GM21529 (cell line): ENCODE data around the gene PCSK5.

Source experiments
- ATAC-seq: cut with Tn5 transposase; IDR thresholded peaks from one replicate; pipeline ENCODE4 v1.9.1; 2021; ENCODE audit not compliant: unreplicated experiment

Gene PCSK5

GRCh38 chr9:76115396-76115795 lies 224.9 kb downstream of the PCSK5 start:
- ATAC-seq = no peak

GRCh38 chr9:76115982-76116646 lies 225.6 kb downstream of the PCSK5 start:
- ATAC-seq = no peak

GRCh38 chr9:76116913-76117312 lies 226.4 kb downstream of the PCSK5 start:
- no peak for ATAC-seq

GRCh38 chr9:76127637-76128036 lies 237.2 kb downstream of the PCSK5 start:
- no peak for ATAC-seq

GRCh38 chr9:76135902-76136301 lies 245.4 kb downstream of the PCSK5 start:
- no peak for ATAC-seq

- no peak for ATAC-seq
These were observed 246.5 kb downstream of the PCSK5 start for GRCh38 chr9:76136986-76137385.

GRCh38 chr9:76137931-76138330 lies 247.5 kb downstream of the PCSK5 start:
- no peak for ATAC-seq

- no peak for ATAC-seq
These were observed 247.9 kb downstream of the PCSK5 start for GRCh38 chr9:76138360-76138759.

- no peak for ATAC-seq
These were observed 253.4 kb downstream of the PCSK5 start for GRCh38 chr9:76143834-76144233.

- no peak for ATAC-seq
These were observed 259.5 kb downstream of the PCSK5 start for GRCh38 chr9:76150013-76150412.

- ATAC-seq = no peak
These were observed 260.8 kb downstream of the PCSK5 start for GRCh38 chr9:76151267-76151666.

- ATAC-seq = no peak
These were observed 262.9 kb downstream of the PCSK5 start for GRCh38 chr9:76153339-76153738.

GRCh38 chr9:76153902-76154629 lies 263.6 kb downstream of the PCSK5 start:
- ATAC-seq = no peak

- ATAC-seq = no peak
These were observed 264.9 kb downstream of the PCSK5 start for GRCh38 chr9:76155361-76155760.

- no peak for ATAC-seq
These were observed 268.2 kb downstream of the PCSK5 start for GRCh38 chr9:76158713-76159112.

- no peak for ATAC-seq
These were observed 268.9 kb downstream of the PCSK5 start for GRCh38 chr9:76159293-76159926.

GRCh38 chr9:76161106-76161505 lies 270.6 kb downstream of the PCSK5 start:
- ATAC-seq = no peak

GRCh38 chr9:76161541-76161940 lies 271.1 kb downstream of the PCSK5 start:
- ATAC-seq = no peak

- ATAC-seq = no peak
These were observed 271.7 kb downstream of the PCSK5 start for GRCh38 chr9:76162086-76162730.

- no peak for ATAC-seq
These were observed 272.5 kb downstream of the PCSK5 start for GRCh38 chr9:76162751-76163500.

GRCh38 chr9:76166526-76166925 lies 276.1 kb downstream of the PCSK5 start:
- ATAC-seq = no peak
